Epithelial cell of prostate (primary cell): ENCODE results near the gene MRFAP1L1.
"Not testable (repeated sequence)": the region's sequence is repeated elsewhere in the genome, so short reads cannot be mapped to it uniquely, and the experiment has no call there.

Source experiments
- DNase-seq: peaks from one replicate; pipeline ENCODE4 v3.0.0-alpha.2; 2011; ENCODE audit warnings: low read depth, low spot score
- H3K27ac ChIP-seq: fragments of 450-650 bp; 2 replicates; pipeline ENCODE4 v1.5.1; 2017; ENCODE audit warnings: mild to moderate bottlenecking

The MRFAP1L1 gene

DNA sequence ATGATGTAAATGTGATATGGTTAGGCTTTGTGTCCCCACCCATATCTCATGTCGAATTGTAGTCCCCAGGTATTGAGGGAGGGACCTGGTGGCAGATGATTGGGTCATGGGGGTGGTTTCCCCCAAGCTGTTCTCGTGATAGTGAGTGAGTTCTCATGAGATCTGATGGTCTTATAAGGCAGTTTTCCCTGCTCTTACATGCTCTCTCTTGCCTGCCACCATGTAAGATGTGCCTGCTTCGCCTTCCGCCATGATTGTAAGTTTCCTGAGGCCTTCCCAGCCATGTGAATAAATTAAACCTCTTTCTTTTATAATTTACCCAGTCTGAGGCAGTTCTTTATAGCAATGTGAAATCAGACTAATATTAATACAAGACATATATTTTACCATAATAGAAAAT is 30.3 kb upstream of the MRFAP1L1 start:
- H3K27ac ChIP-seq, result no peak overlapping the region
- no peak for DNase-seq

DNA sequence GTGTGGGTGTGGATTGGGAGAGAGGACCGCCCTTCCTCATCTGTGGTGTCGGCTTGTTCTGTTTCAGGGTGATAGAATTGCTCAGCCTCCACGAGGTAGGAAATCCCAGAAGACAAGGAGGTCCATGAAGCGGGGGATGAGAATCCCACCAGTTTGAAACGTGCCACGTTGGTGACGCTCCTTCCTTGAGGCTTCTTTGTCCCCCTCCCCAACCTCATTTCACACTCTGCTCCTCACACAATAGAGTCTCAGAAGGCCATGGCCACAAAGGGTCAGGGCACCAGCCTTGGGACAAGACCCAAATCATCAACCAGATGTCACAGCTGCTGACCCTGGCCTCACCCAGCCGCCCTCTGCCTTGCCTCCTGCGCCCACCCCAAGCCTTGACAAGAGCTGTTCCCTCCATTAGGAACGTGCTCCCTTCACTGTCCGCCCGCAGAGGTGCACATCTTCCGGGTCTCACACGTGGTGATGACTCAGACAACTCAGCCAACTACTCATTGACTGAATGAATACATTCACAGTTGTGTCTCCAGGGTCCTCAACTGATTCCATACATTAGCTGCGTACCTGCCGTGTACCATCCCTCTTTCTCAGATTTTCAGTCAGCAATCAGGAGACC is 24.6 kb upstream of the MRFAP1L1 start:
- no peak overlapping the region for H3K27ac ChIP-seq
- DNase-seq, result no peak

DNA sequence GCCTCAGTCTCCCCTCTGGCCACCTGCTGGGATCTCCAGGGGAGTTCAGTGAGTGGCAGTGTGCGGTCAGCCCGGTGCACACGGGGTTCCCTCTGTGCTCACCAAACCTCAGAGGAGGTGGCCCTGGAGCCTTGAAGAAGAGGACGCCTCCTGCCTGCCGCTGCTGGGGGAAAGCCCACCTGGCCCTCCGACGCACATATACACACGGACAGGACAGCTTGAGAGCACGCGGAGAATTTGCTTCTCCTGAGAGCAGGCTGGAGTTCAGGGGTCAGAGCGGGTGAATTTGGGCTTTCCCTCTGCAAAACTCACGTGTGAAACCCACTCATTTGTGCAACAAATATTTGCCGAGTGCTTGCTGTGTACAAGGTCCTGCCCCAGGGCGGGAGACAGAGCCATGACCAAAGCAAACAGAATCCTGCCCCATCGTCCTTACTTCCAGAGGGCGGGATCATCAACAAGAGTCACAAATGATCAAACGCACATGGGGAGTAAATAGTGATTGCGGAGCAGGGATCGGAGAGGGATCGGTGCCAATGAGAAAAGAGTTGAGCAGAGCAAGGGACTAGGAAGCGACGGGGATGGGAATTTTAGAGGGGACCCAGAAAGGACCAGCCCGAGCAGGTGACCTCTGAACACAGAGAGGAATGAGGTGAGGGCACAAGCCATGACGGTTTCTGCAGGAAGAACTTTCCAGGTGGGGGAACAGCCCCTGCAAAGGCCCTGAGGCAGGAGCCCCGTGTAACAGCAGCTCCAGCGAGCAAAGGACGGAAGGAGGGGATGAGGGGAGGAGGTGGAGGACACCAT is 23.9 kb upstream of the MRFAP1L1 start:
- no peak for DNase-seq
- H3K27ac ChIP-seq, result no peak overlapping the region

DNA sequence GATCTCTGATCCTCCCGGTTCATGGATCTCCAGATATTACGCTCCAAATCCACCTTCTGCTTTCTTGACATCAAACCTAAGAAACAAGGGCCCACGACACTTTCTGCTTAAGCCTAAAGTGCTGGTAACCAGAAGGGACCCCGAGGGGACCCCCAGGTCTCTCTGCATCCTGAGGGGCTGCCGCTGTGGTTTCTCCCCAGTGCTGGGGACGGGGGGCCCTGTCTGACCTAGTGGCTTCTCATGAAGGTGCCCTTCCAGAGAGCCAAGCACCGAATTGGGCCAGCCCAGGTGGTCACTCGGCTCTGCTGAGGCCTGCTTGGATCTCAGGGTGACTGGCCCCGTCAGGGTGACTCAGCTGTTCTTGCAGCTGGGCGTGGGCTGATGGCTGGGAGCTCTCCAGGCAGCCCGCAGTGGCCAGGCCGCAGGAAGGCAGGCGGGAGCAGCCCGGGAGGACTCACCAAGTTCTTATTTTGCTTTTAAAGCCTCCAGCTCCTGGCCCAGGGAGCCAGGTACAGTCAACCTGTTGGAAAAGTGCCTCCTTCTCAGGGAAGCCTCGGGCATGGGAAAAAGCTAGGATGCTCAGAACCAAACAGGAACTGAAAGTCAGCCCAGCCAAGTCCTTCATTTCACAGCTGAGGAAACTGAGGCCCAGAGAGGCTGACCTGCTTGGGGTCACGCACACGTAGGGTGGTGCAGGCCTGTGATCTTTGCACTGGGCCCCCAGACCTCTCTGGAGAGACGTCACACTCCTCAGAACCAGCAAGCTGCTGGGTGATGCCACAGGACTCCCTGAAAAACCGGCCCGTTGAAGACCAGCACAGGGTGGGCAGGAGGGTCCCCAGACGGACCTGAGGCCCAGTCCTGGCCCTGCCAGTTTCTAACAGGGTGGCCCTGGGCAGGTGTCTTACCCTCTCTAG is 23.0 kb upstream of the MRFAP1L1 start:
- peak; percentile 56 for DNase-seq
- H3K27ac ChIP-seq, result peak overlapping the region; percentile 26

DNA sequence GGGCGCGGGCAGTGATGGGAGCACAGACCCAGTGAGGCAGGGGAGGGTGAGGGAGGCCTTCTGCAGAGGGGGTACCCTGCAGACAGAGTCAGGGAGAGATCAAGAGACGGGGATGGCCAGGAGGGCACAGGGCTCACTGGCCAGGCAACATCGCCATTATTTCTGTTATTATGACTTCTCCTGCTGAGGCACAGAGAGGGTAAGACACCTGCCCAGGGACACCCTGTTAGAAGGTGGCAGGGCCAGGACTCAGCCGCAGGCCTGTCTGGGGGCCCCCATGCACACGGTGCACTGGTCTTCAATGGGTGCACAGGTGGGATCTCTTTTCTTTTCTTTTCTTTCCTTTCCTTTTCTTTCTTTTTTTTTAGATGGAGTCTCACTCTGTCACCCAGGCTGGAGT is 22.1 kb upstream of the MRFAP1L1 start:
- H3K27ac ChIP-seq, result no peak overlapping the region
- no peak for DNase-seq

DNA sequence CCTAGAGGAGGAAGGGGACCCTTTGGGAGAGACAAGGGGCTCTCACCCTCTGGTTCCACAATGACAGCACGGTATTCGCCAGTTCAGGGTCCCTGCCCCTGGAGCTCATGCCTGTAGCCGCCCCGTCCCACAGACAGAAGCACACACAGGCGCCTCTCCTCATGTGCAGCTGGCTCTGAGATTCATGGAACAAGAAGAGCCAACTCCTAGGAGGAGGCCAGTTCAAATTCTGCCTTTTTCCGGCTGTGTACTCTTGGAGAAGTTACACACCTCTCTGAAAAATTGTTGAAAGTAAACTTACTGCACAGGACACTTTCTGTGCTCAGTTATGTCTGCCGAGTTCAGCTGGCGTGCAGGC is 21.6 kb upstream of the MRFAP1L1 start:
- DNase-seq, result no peak
- no peak overlapping the region for H3K27ac ChIP-seq

DNA sequence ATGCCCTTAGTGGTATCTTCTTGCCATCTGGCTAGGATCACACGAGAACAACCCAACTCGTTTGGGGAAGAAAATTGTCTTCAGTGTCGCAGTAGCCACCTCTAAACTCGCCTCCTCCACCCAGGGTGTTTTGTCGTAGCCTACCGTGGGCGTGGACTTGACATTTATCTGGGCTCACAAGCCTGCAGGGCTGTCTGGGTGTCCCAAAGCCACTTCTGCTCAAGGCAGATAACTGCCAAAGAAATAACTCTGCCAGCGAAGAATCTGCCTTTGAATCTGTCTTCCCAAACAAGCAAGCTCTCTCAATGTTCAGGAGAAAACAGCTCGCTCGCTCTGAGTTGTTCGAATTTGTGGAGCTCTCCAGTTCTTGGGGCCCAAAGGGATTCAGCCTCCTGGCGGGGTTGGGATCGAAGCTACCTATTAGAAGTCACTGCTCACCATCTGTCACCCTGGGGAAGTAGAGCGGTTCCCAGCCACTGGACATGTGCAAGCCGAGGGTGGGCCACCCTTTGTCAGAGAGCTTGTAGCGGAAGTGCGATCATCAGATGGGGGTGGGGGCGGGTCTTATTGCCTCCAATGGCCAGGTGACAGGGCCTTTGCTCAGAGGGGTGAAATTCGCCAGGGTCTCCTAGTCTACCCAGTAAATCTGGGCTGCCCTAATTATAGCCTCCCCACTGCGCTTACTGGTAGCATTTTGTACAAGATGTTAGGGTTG is 21.1 kb upstream of the MRFAP1L1 start:
- DNase-seq, result no peak
- no peak overlapping the region for H3K27ac ChIP-seq

DNA sequence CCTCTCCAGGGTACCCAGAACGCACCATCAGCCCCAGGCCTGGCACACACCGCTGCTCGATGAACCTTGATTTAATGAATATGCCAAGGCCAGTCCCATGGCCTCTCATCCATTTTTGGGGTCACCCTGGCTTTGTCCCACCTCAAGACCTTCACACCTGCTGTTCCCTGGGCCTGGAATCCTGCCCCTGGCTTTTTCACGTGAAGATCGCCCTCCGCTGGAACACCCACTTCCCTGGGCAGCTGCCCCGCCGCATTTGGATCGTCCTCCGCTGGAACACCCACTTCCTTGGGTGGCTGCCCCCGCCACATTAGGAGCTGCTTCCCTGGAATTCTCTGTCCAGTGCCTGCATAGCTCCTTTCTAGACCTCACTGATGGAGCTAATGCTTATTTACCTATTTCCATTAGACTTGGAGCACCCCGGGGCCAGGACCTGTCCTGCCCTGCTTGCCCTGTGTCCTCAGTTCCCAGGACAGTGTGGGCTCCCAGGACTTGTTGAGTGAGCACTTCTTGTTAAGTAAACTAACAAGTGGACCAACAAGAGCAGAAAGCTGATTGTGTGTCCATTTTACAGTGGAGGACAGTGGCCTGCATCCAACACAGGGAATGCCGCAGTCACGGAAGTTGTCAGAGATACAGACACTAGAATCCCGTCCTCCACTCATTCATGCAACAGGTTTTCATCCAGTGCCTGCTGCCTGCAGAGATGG is 18.8 kb upstream of the MRFAP1L1 start:
- H3K27ac ChIP-seq, result no peak overlapping the region

DNA sequence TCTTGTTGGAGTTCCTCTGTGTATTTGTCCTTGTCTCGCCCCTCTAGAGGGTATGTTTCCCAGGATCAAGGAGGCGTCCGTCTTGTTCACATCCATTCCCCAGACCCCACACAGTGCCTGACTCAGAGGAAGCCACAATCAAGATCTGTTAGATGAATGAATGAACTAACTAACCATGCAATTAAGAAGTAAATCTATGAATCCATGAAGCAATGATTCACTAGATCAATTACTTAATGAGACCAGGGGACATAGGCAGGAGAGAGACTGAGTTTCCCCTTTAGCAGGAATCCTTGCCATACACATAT is 18.2 kb upstream of the MRFAP1L1 start:
- H3K27ac ChIP-seq, result no peak overlapping the region
- no peak for DNase-seq

More for the DNA sequence above, 18.8 kb upstream of the MRFAP1L1 start:
- DNase-seq, result no peak

DNA sequence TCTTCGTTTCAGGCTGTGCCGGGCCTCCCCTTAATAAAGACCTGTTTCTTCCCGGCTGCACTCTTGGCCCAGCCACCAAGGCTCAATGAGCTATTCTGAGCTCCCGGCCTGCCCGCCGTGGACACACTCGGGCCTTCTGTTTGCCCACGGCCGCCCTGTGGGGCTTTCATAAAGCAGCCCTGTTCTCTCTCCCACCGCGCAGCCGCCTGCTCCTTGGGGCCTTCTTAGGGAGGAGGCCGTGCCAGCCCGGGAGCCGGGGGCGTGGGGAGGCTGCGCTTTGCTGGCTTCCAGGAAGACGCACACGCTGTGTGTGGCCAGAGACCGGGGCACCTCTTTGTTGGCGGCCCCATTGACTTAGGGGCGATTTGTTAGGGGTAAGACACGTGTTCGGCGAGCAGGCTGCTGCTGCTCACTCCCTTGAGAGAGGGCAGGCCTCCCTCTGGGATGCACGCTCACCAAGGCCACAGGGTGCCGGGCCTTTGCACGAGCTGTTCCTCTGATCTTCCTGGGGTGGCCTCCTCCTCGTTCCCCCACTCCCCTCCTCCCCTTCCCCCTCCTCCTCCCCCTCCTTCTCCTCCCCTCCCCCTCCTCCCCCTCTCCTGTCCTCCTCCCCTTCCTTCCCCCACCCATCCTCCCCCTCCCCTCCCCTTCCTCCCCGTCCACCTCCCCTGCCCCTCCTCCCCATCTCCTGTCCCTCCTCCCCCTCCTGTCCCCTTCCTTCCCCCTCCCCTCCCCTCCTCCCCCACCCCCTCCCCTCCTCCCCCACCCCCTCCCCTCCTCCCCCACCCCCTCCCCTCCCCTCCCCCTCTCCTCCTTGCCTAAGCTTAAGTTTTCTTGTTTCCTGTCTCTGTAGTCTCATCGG is 17.6 kb upstream of the MRFAP1L1 start:
- no peak for DNase-seq
- H3K27ac ChIP-seq, result no peak overlapping the region

DNA sequence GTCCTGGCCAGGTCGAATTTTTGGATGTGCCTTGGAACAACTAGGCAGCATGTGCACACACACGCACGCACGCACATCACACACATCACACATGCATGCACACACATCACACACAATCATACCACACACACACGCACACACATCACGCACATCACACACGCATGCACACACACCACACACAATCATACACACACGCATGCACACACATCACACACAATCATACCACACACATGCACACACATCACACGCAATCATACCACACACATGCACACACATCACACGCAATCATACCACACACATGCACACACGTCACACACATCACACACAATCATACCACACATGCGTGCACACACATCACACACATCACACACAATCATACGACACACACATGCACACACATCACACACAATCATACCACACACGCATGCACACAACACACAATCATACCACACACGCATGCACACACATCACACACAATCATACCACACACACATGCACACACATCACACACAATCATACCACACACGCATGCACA is 15.8 kb upstream of the MRFAP1L1 start:
- H3K27ac ChIP-seq, DNase-seq: not testable (repeated sequence)

DNA sequence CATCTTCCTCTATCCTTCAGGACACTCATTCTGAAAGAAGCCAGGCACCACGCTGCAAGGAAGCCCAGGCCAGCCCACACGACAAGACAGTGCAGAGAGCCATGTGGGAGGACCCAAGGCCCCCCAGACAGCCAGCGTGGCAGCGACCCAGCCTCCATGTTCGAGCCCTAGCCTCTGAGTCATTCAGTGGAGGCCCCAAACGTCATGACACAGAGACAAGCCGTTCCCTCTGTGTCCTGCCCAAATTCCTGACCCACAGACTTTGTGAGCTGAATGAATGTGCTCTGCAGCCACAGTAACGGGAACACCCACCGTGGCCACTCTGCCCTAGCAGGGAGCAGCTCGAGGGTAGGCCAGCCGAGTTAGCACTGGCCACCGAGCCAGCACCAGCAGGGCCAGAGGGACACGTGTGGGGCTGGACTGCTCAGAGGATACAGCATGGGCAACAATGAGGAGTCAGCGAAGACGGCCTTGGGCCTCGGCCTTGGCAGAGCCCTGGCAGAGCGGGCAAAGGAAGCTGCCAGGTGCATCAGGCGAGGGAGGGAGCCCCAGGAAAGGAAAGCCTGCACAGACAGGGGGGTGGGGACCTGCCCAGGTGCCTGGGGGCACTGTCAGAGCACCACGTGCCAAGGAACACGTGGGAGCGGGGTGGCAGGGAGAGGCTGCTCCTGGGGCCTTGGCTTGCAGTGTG is 14.9 kb upstream of the MRFAP1L1 start:
- H3K27ac ChIP-seq, result no peak overlapping the region
- no peak for DNase-seq

DNA sequence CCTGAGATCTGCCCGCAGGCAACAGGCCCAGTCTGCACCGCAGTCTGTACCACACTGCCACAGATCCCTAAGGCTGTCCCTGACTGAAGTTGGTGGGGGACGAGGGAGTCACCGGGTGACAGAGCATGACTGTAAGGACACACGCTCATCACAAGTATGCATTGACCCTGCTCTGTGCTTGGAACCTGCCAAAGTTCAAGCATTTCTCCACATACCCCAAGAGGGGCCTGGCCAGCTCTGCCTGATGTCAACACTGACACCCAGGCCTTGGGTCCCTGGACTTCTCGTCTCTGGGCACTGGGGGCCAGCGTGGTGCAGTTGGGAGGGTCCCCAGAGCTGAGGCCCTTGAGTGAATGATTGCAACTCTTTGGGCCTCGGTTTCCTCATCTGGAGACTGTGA is 14.2 kb upstream of the MRFAP1L1 start:
- H3K27ac ChIP-seq, result no peak overlapping the region
- DNase-seq, result no peak

DNA sequence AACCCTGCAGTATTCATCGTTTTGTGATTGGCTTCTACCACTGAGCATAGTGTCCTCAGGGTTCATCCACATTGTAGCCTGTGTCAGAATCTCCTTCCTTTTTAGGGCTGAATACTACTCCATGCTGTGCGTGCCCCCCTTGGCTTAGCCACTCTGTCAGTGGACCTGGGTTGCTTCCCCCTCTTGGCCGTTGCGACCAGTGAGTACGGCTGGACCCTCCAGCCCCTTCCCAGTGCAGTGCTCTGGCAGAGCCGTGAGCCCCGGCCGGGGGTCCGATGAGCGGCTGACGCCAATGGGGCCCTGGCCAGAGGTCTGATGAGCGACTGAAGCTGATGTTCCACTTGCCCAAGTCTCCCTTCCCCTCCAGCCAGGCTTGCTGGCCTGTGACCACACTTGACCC is 13.2 kb upstream of the MRFAP1L1 start:
- H3K27ac ChIP-seq, result no peak overlapping the region
- no peak for DNase-seq

DNA sequence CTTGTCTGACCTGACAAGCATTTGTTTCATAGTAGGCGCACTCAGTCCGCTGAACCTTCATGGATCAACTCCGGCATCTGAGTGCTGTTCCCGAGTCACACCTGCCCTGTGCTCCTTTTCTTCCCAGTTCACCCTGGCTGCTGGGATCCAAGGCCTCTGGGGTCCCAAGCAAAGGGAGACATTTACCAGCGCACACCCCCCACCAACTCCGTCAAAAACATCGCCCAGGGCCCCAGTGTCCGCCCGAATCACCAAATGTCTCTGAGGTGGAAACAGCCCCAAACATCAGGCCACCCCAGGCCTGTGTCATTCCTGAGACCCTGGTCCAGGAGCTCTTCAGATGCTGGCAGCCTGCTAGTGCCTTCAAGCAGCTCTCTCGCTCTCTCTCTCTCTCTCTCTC is 11.5 kb upstream of the MRFAP1L1 start:
- DNase-seq, result no peak
- H3K27ac ChIP-seq, result no peak overlapping the region

DNA sequence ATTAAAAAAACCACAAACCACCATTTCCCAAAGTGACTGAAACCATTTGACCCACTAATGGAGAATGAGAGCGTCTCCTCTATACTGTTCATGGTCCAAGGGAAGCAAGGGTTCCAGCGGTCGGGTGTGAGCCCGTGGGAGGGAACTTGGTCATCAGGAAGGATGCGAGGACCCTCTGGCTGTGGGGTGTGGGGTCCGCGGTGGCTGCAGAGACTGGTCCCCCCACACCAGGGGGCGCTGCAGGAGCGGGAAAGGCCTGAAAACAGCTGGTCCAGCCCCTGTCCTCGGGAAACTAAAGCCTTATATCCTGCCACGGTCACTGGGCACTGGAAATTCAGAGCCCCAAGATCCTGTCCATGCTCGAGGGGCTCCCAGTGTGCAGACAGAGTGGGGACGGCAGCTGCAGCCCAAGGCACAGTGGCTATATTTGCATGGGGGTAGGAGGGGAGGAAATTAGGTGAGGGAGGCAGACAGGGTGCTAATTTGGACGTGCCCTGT is 10.6 kb upstream of the MRFAP1L1 start:
- H3K27ac ChIP-seq, result no peak overlapping the region
- DNase-seq, result no peak

DNA sequence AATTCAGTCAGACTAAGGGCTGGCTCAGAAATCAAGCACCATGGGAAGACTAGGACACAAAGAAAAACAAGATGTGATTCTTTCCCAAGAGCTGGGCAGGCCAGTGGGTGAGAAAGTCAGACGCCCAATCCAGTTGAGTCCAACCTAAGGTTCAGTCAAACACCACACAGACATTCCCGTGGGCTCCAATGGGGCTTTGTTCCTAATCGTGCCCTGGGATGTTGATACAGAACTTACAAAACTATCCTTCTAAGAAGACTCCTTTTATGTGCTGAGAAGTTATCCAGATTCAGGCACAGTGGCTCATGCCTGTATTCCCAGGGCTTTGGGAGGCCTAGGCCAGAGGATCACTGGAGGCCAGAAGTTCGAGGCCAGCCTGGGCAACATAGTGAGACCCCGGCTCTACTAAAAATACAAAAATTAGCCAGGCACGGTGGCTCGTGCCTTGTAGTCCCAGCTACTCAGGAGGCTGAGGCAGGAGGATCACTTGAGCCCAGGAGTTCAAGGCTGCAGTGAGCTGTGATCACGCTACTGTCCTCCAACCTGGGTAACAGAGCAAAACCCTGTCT is 10.0 kb upstream of the MRFAP1L1 start:
- no peak for DNase-seq
- no peak overlapping the region for H3K27ac ChIP-seq
